ENCODE measurements around the gene ANXA6.

DNA sequence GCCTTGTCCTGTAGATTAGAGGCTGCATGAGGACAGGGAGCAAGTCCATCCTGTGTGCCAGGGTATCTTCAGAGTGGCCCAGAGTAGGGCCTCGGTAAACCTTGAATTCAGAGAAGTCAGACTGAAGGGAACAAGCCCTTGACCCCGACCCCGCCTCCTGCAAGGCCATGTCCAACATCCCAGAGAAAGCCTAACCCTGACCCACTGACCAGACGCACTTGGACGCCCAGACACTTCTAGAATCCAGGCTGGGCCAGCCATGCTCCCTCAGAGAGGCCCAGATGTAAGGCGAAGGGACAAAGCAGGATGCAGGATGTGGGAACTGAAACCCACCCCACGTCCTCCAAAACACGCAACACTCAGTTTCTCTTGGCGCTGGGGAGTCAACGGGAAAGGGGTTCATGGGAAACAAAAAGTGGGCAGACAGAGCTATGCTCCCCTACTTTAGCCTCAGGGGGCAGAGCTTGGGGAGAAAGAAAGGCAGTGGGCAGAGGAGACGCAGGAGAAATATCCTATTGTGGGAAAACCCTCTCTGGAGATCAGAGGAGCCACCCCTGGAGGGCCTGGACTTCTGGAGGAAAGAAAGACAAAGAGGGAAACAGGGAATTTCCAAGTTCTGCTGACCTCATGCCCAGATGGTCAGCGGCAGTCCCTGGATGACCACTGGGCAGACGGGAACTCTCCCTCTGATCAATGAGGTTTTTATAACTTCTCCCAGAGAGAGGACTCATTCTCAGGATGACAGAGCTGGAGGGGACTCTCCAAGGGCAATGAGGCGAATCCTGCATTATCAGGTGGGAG is 89.7 kb downstream of the ANXA6 start:
- TF ChIP-seq, protein P1, sequence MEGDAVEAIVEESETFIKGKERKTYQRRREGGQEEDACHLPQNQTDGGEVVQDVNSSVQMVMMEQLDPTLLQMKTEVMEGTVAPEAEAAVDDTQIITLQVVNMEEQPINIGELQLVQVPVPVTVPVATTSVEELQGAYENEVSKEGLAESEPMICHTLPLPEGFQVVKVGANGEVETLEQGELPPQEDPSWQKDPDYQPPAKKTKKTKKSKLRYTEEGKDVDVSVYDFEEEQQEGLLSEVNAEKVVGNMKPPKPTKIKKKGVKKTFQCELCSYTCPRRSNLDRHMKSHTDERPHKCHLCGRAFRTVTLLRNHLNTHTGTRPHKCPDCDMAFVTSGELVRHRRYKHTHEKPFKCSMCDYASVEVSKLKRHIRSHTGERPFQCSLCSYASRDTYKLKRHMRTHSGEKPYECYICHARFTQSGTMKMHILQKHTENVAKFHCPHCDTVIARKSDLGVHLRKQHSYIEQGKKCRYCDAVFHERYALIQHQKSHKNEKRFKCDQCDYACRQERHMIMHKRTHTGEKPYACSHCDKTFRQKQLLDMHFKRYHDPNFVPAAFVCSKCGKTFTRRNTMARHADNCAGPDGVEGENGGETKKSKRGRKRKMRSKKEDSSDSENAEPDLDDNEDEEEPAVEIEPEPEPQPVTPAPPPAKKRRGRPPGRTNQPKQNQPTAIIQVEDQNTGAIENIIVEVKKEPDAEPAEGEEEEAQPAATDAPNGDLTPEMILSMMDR (IDR thresholded peaks at IDR 0.05; ENCODE audit: poor library complexity): no peak
- no peak for TF ChIP-seq EZH2 (IDR thresholded peaks at IDR 0.05; ENCODE audit: borderline replicate concordance)
